Upper lobe of left lung (tissue), 6 donors: ENCODE measurements around the gene DCP2. TPM values are rescaled to one million over a fixed set of nuclear protein-coding genes. Genes with fewer than 3 reads are reported as not detected.

Source experiments
- ATAC-seq, 2 donors: fragments of 200-7000 bp; cut with Tn5 transposase; one replicate each; pipeline ENCODE4 v1.9.1; 2022; ENCODE audit warnings: mild to moderate bottlenecking in 2 of 2, moderate library complexity in 2 of 2; ENCODE audit not compliant: low FRiP score in 2 of 2
- DNase-seq, 2 donors: peaks; one replicate each; pipeline ENCODE4 v3.0.0-alpha.2; 2019 to 2020
- H3K27ac ChIP-seq, 4 donors: fragments of 200-600 bp; sonication (generic); one replicate each; pipeline ENCODE4 v1.5.1; 2016 to 2019
- H3K27me3 ChIP-seq, 4 donors: fragments of 200-600 bp; sonication (generic); one replicate each; pipeline ENCODE4 v1.5.1; 2017 to 2019
- H3K36me3 ChIP-seq, 4 donors: fragments of 200-600 bp; sonication (generic); one replicate each; pipeline ENCODE4 v1.5.1; 2016 to 2019
- H3K4me1 ChIP-seq, 4 donors: fragments of 200-600 bp; sonication (generic); one replicate each; pipeline ENCODE4 v1.5.1; 2018 to 2019
- H3K4me3 ChIP-seq, 4 donors: fragments of 200-600 bp; sonication (generic); one replicate each; pipeline ENCODE4 v1.5.1; 2017 to 2019; ENCODE audit warnings: mild to moderate bottlenecking in 2 of 4, moderate library complexity in 1 of 4
- H3K9me3 ChIP-seq, 4 donors: fragments of 200-600 bp; sonication (generic); one replicate each; pipeline ENCODE4 v1.5.1; 2018 to 2019
- EP300 ChIP-seq, 4 donors: sonication (generic); formaldehyde crosslinking; IDR thresholded peaks; one replicate each; pipeline ENCODE4 v1.5.1; 2017; ENCODE audit warnings: antibody characterized with exemption in 4 of 4, control low read depth in 2 of 4
- POLR2A ChIP-seq, 4 donors: fragments of 450-650 bp; IDR thresholded peaks; one replicate each; pipeline ENCODE4 v1.5.1; 2016 to 2017; ENCODE audit warnings: antibody characterized with exemption in 4 of 4, mild to moderate bottlenecking in 2 of 4
- POLR2AphosphoS5 ChIP-seq, 2 donors: sonication (generic); formaldehyde crosslinking; IDR thresholded peaks; one replicate each; pipeline ENCODE4 v1.5.1; 2017; ENCODE audit warnings: antibody characterized with exemption in 2 of 2
- WGBS, 2 donors: methylation state at CpG; one replicate each; pipeline ENCODE4 v1.1.5; 2017 to 2018; 5-methylcytosine and 5-hydroxymethylcytosine counted together
- total RNA-seq, 6 donors: library from RNA; depleted of rRNA in 4 of 6; stranded (reverse); fragments of >200 nt in 4 of 6; gene quantifications; one replicate each; pipeline versions ENCODE4 v1.1.0 to v1.2.1, GENCODE V29; 2016 to 2021
- TF ChIP-seq, protein P1 (sequence below), 6 experiments: fragments of 450-650 bp in 4 of 6; fragments of 200-600 bp in 2 of 6; sonication (generic) in 2 of 6; IDR thresholded peaks; one replicate each; pipeline ENCODE4 v1.5.1; 2016 to 2019; ENCODE audit warnings: antibody characterized with exemption in 6 of 6
- donor health status: DM: no; HTN: no; CAD: no; lungs with moderate emphysema.
- donor health status: DM: no; HTN: yes; CAD: no; lungs with severe emphysema.

Gene DCP2
- total RNA-seq, 6 donors from 2014 or later = 17.8 to 111 (median 53.2) TPM

DNA sequence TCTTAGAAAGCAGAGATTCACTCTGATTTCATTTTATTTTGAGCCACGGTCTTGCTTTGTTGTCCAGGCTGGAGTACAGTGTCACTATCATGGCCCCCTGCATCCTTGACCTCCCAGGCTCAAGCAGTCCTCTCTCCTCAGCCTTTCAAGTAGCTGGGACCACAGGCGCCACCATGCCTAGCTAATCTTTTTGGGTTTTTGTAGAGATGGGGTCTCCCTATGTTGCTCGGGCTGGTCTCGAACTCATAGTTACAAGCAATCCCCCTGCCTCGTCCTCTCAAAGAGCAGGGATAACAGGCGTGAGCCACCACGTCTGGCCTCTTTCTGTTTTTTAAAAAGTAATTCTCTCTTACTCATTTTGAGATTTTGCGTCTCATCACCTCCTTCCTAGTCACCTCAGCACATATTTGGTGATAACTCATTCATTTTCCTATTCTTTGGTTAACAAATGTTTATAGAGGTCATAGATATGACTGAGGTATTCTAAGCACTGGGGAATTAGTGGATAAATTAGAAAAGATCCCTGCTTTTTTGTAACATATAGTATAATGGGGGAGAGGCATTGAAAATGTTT, 10.8 kb upstream of the DCP2 start:
- 92 to 93% methylated on average over 8 of the region's 8 CpGs for WGBS, 2 donors

GRCh38 chr5:112967520-112968083, 9.0 kb upstream of the DCP2 start:
- H3K4me1 ChIP-seq = peaks cover 0 to 11% (median 4%) of the 10 kb centered on the region in 4 donors
- H3K9me3 ChIP-seq = no peaks in the 10 kb centered on the region
- H3K27me3 ChIP-seq = no peaks in the 10 kb centered on the region
- no peak overlapping the region for H3K4me3 ChIP-seq
- 87 to 95% methylated on average over 6 of the region's 6 CpGs for WGBS, 2 donors
- DNase-seq (no peak), ATAC-seq (no peak)
- H3K36me3 ChIP-seq = no peaks in the 10 kb centered on the region
- no peak overlapping the region for H3K27ac ChIP-seq
- no peak for TF ChIP-seq POLR2AphosphoS5 (IDR thresholded peaks at IDR 0.05)
- no peak for TF ChIP-seq EP300 (IDR thresholded peaks at IDR 0.05)
- no peak for TF ChIP-seq POLR2A (IDR thresholded peaks at IDR 0.05)
- TF ChIP-seq, protein P1, sequence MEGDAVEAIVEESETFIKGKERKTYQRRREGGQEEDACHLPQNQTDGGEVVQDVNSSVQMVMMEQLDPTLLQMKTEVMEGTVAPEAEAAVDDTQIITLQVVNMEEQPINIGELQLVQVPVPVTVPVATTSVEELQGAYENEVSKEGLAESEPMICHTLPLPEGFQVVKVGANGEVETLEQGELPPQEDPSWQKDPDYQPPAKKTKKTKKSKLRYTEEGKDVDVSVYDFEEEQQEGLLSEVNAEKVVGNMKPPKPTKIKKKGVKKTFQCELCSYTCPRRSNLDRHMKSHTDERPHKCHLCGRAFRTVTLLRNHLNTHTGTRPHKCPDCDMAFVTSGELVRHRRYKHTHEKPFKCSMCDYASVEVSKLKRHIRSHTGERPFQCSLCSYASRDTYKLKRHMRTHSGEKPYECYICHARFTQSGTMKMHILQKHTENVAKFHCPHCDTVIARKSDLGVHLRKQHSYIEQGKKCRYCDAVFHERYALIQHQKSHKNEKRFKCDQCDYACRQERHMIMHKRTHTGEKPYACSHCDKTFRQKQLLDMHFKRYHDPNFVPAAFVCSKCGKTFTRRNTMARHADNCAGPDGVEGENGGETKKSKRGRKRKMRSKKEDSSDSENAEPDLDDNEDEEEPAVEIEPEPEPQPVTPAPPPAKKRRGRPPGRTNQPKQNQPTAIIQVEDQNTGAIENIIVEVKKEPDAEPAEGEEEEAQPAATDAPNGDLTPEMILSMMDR (IDR thresholded peaks at IDR 0.05) = no peak

More for the DNA sequence above, 10.8 kb upstream of the DCP2 start:
- Histone ChIP-seq H3K4me1 (peaks cover 0 to 11% (median 4%) of the 10 kb centered on the region in 4 donors), H3K9me3 (no peaks in the 10 kb centered on the region), H3K4me3 (no peak overlapping the region), H3K27me3 (no peaks in the 10 kb centered on the region), H3K27ac (no peak overlapping the region), H3K36me3 (no peaks in the 10 kb centered on the region)
- TF ChIP-seq, protein P1 (IDR thresholded peaks at IDR 0.05) = no peak
- TF ChIP-seq POLR2AphosphoS5 (IDR thresholded peaks at IDR 0.05) (no peak), EP300 (IDR thresholded peaks at IDR 0.05) (no peak), POLR2A (IDR thresholded peaks at IDR 0.05) (no peak)
- DNase-seq = no peak
- no peak for ATAC-seq

DNA sequence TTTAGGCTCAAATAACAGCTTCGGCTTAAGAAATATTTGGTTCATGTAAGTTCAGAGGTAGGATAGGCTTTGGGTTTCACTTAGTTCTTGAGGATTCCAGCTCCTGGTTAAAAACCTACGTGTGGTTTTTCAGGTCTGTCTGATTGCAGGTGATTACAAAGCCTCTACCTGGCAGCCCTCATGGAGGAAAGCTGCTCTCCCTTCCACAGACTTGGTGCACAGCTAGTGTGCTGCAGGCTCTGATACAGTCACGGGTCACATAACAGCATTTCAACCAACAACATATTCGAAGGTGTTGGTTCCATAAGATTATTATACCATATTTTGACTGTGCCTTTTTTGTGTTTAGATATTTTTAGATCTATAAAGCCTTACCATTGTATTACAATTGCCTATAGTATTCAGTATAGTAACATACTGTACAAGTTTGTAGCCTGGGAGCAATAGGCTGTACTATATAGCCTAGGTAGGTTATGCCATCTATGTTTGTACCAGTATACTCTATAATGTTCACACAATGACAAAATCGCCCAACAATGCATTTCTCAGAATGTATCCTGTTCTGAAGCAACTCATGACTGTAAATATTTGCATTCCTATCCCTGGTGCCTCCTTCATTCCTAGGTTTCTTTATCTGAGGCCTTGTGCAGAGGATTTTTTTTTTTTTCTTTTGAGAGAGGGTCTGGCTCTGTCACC, 8.0 kb upstream of the DCP2 start:
- Histone ChIP-seq H3K4me3 (no peak overlapping the region), H3K27me3 (no peaks in the 10 kb centered on the region), H3K27ac (peak overlapping the region in 2 of 4 donors; percentile 11 to 40), H3K9me3 (no peaks in the 10 kb centered on the region), H3K4me1 (peaks cover 0 to 8% (median 3%) of the 10 kb centered on the region in 4 donors), H3K36me3 (no peaks in the 10 kb centered on the region)
- DNase-seq (no peak), ATAC-seq (no peak)
- TF ChIP-seq POLR2AphosphoS5 (IDR thresholded peaks at IDR 0.05) (no peak), POLR2A (IDR thresholded peaks at IDR 0.05) (no peak), EP300 (IDR thresholded peaks at IDR 0.05) (no peak)
- TF ChIP-seq, protein P1 (IDR thresholded peaks at IDR 0.05) = no peak
- 74 to 87% methylated on average over 5 of the region's 5 CpGs for WGBS, 2 donors

GRCh38 chr5:112971276-112971675, 5.3 kb upstream of the DCP2 start:
- DNase-seq (no peak), ATAC-seq (no peak)
- Histone ChIP-seq H3K27me3 (no peaks in the 10 kb centered on the region), H3K9me3 (no peaks in the 10 kb centered on the region), H3K27ac (no peak overlapping the region), H3K4me3 (no peak overlapping the region), H3K36me3 (no peaks in the 10 kb centered on the region), H3K4me1 (peaks cover 0 to 6% (median 6%) of the 10 kb centered on the region in 4 donors)
- 90 to 96% methylated on average over 4 of the region's 4 CpGs for WGBS, 2 donors
- TF ChIP-seq POLR2A (IDR thresholded peaks at IDR 0.05) (no peak), POLR2AphosphoS5 (IDR thresholded peaks at IDR 0.05) (no peak), EP300 (IDR thresholded peaks at IDR 0.05) (no peak)
- TF ChIP-seq, protein P1 (IDR thresholded peaks at IDR 0.05) = no peak
